Measurements from ENCODE around the gene ACADL.
"Not testable (repeated sequence)": the region's sequence is repeated elsewhere in the genome, so short reads cannot be mapped to it uniquely, and the experiment has no call there.

Gene ACADL

GRCh38 chr2:210207929-210208328, 17.3 kb downstream of the ACADL start:
- no peak for DNase-seq (ENCODE audit: low read depth)
- no peak overlapping the region for H3K4me3 ChIP-seq (ENCODE audit: low read depth, low read length)

- DNase-seq (ENCODE audit: low read depth): no peak
- H3K4me3 ChIP-seq (ENCODE audit: low read depth, low read length): no peak overlapping the region
Observed at GRCh38 chr2:210203558-210203957, 21.7 kb downstream of the ACADL start.

GRCh38 chr2:210203147-210203546, 22.1 kb downstream of the ACADL start:
- no peak overlapping the region for H3K4me3 ChIP-seq (ENCODE audit: low read depth, low read length)
- no peak for DNase-seq (ENCODE audit: low read depth)

GRCh38 chr2:210199854-210200253, 25.4 kb downstream of the ACADL start:
- no peak overlapping the region for H3K4me3 ChIP-seq (ENCODE audit: low read depth, low read length)
- no peak for DNase-seq (ENCODE audit: low read depth)

- H3K4me3 ChIP-seq (ENCODE audit: low read depth, low read length): no peak overlapping the region
- DNase-seq (ENCODE audit: low read depth): no peak
Observed at GRCh38 chr2:210199186-210199765, 26.0 kb downstream of the ACADL start.

- no peak overlapping the region for H3K4me3 ChIP-seq (ENCODE audit: low read depth, low read length)
- no peak for DNase-seq (ENCODE audit: low read depth)
Observed at GRCh38 chr2:210198326-210198725, 26.9 kb downstream of the ACADL start.

- no peak overlapping the region for H3K4me3 ChIP-seq (ENCODE audit: low read depth, low read length)
- no peak for DNase-seq (ENCODE audit: low read depth)
Observed at GRCh38 chr2:210197720-210198119, 27.5 kb downstream of the ACADL start.

- no peak for DNase-seq (ENCODE audit: low read depth)
- H3K4me3 ChIP-seq (ENCODE audit: low read depth, low read length): peak overlapping the region; percentile 35
Observed at GRCh38 chr2:210195101-210195852, 30.0 kb downstream of the ACADL start.

GRCh38 chr2:210190345-210190744, 34.9 kb downstream of the ACADL start:
- DNase-seq (ENCODE audit: low read depth): no peak
- H3K4me3 ChIP-seq (ENCODE audit: low read depth, low read length): no peak overlapping the region

- DNase-seq (ENCODE audit: low read depth): no peak
- no peak overlapping the region for H3K4me3 ChIP-seq (ENCODE audit: low read depth, low read length)
Observed at GRCh38 chr2:210189452-210190138, 35.7 kb downstream of the ACADL start.

GRCh38 chr2:210188755-210189154, 36.5 kb downstream of the ACADL start:
- no peak for DNase-seq (ENCODE audit: low read depth)
- H3K4me3 ChIP-seq (ENCODE audit: low read depth, low read length): no peak overlapping the region

GRCh38 chr2:210188190-210188589, 37.1 kb downstream of the ACADL start:
- H3K4me3 ChIP-seq (ENCODE audit: low read depth, low read length): no peak overlapping the region
- DNase-seq (ENCODE audit: low read depth): no peak

GRCh38 chr2:210183936-210184335, 41.3 kb downstream of the ACADL start:
- not testable (repeated sequence) for DNase-seq (ENCODE audit: low read depth); H3K4me3 ChIP-seq (ENCODE audit: low read depth, low read length)

GRCh38 chr2:210181606-210182088, 43.6 kb downstream of the ACADL start:
- not testable (repeated sequence) for H3K4me3 ChIP-seq (ENCODE audit: low read depth, low read length); DNase-seq (ENCODE audit: low read depth)

GRCh38 chr2:210181033-210181605, 44.1 kb downstream of the ACADL start:
- not testable (repeated sequence) for H3K4me3 ChIP-seq (ENCODE audit: low read depth, low read length); DNase-seq (ENCODE audit: low read depth)

GRCh38 chr2:210180477-210180876, 44.8 kb downstream of the ACADL start:
- H3K4me3 ChIP-seq (ENCODE audit: low read depth, low read length): no peak overlapping the region
- DNase-seq (ENCODE audit: low read depth): no peak

GRCh38 chr2:210179351-210179990, 45.8 kb downstream of the ACADL start:
- no peak overlapping the region for H3K4me3 ChIP-seq (ENCODE audit: low read depth, low read length)
- DNase-seq (ENCODE audit: low read depth): no peak

- DNase-seq (ENCODE audit: low read depth): no peak
Observed at GRCh38 chr2:210177769-210178168, 47.5 kb downstream of the ACADL start.

GRCh38 chr2:210177115-210177514, 48.1 kb downstream of the ACADL start:
- DNase-seq (ENCODE audit: low read depth); H3K4me3 ChIP-seq (ENCODE audit: low read depth, low read length): not testable (repeated sequence)

More at GRCh38 chr2:210177769-210178168, 47.5 kb downstream of the ACADL start:
- no peak overlapping the region for H3K4me3 ChIP-seq (ENCODE audit: low read depth, low read length)

GRCh38 chr2:210174086-210174485, 51.2 kb downstream of the ACADL start:
- no peak for DNase-seq (ENCODE audit: low read depth)
- H3K4me3 ChIP-seq (ENCODE audit: low read depth, low read length): no peak overlapping the region

All from skeletal muscle cell (primary cell).